HG02642 (cell line): ENCODE measurements around the gene UNC13A.
"Not testable (repeated sequence)": the region's sequence is repeated elsewhere in the genome, so short reads cannot be mapped to it uniquely, and the experiment has no call there.

Source experiments
- ATAC-seq: cut with Tn5 transposase; IDR thresholded peaks from one replicate; pipeline ENCODE4 v1.9.1; 2021; ENCODE audit warnings: mild to moderate bottlenecking; ENCODE audit not compliant: unreplicated experiment, poor library complexity

UNC13A gene

DNA sequence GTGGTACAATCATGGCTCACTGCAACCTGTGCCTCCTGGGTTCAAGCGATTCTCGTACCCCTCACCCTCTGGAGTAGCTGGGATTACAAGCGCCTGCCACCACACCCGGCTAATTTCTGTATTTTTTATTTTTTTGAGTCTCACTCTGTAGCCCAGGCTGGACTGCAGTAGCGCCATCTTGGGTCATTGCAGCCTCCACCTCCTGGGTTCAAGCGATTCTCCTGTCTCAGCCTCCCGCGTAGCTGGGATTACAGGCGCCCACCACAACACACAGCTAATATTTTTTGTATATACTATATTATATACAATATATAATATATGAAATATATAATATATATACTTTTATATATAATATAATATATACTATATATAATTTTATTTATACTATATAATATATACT, 80.2 kb downstream of the UNC13A start:
- ATAC-seq = no peak

DNA sequence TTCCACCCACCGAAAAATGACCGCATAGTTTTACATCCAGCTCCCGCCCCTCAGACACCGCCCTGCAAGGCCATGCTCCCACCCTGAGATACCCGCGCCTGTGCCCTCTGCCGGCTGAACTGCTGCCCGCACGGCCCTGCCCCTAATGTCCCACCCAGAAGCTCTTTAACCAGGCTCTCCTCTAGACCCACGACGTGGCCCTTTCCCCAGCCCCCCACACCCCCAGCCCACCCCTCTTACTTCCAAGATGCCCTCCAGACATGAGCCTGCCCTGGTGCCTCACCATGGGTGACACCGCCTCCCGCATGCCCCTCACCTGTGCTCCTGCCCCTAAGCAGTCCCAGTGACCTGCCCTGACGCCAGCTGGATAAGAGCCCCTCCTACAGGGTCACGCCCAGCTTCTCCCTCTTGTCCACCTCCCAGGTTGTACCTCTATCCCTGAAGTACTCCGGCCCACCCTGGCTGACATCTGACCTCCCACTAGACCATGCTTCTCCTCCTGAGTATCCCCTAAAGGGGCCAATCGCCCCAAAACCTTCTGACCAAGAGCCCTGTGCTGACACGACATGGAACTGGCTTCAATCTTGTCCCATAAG, 81.5 kb downstream of the UNC13A start:
- no peak for ATAC-seq

DNA sequence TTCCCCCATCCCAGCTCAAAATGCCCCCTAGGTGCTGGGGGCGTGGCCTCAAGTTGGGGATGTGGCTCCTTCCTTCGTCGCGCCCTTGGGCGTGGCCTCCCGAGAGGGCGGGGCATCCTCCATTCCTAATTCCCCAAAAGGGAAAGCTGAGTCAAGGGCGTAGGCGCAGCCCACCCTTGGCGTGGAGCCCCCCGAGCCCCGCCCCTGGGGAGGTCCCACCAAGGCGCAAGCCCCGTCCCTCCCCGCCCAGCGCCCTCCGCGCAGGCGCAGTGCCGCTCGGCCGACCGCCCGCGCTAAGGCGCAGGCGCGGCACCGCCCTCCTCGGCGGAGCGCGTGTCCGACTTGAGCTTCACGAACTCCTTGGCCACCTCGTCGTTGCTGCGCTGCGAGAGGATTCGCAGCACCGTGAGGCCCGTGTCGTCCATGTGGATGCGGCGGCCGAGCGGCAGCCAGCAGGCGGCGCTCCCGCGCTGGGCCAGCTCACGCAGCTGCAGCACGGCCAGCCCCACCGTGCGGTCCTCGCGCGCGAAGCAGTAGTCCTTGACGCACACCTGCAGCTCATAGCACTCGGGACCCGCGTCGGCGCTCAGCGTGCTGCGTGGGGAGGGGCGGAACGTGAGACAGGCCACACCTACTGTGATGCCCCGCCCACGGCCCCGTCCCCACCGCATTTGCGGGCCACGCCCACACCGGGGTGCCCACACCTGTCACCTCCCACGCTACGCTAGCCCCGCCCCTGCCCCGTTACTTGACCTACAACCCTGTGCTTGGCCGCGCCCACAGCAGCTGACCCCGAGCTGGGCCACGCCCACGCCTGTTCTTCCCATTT, 82.2 kb downstream of the UNC13A start:
- ATAC-seq = peak; percentile 66

DNA sequence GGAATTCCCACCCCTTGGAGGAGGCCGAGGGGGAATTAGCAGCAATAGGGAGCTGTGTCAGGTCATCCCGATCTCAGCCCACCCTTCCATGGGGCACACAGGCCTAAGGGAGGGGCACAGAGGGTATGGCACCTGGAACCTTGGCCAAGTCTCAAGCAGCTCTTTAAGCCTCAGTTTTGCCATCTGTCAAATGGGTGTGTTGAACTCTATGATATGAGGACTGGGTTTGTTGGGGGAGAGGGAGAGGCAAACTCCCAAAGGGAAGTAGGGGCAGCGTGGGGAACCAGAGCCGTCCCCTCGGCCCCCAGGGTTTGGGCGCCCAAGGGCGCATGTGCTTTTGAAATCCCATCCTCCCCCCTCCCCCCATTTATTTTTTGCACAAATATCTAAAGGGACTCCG, 83.0 kb downstream of the UNC13A start:
- no peak for ATAC-seq

DNA sequence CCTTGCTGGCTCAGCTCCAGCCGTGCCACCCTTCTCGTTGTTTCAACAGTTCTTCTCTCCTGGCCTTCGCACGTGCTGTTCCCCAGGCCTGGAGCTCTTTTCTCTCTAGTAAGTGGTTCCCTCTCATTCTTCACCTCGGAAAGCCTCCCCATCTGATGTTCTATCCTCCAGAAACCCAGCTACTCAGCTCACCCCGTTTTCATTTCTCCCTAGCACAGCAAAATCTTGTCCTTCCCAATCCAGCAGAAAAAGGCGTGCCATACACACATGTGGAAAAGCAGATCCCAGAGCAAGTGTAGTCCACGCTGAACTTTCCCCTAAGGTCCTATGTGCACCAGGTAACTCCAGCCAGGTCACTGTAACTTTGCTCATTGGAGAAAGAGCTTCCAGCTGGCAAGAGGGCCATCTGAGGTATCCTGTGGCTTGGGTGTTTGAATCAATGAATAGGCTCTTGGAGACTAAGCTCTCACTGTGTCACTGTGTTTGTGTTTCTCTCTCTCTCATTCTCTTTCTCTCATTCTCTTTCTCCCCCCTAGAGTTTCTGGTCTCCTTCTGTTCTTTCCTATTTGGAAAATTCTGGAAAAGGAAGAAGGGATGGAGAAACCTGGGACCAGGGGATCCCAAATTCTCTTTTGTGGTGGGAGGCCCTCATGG, 83.7 kb downstream of the UNC13A start:
- ATAC-seq = no peak

DNA sequence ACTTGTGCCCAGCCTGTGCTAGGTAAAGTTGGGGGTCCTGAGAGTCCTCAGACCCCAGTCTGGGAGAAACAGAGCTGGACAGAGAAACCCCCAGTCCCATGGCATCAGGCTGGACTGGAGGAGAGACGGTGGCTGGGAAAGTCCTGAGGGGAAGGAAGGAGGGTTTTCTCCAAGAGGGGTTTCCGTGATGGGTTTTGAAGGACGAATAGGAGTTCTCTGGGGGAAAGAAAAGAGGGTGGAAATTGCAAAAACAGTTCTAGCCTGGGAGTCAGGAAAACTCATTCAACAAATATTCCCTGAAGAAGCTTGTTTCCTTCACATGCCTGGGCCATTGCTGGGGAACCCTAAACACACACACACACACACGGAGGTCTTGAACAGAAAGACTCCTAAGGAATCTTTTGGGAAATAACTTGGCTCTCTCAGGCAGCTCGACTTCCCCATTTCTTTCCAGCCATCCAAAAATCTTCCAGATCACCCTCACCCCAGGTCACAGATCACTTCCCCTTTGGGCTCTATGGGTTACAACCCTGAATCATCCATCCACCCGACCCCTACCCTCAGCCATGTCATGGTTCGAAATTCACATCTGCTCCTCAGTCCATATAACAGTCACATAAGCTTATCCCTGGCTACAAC, 85.2 kb downstream of the UNC13A start:
- no peak for ATAC-seq

DNA sequence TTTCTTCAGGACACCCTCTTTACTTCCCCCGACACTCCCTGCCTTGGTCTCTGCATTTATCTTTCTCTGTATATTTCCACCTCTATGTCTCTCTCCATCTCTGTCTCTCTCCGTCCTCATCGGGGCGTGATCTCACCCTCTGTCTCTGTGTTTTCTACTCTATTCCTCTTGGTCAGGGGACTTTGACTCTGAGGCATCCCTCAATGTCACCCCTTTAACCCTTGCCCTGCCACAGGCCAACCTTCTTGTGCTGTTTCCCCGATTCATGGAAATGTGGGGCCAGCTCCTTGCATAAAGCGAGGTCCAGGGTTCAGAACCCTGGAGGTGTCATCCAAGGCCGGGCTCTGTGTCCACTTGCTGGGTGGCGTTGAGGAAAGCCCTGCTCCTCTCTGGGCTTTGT, 85.9 kb downstream of the UNC13A start:
- ATAC-seq = no peak

DNA sequence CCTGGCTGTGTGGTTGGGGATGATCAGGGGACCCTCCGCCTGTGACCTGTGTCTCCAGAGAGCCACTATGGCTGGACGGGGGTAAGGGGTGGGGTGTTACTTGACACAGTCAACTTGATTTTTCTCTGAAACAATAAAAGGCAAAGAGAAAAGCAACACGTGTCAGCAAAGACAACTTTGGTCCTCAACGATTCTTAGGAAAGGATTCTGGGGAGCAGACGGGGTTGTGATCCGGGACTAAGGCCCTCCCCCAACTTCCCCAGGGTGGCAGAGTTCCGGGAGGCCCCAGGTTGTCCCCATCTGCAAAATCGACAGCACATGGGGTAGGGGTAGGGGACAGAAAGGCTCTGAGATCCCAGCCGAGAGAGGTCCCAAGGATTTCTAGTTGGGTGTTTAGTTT, 86.5 kb downstream of the UNC13A start:
- no peak for ATAC-seq

DNA sequence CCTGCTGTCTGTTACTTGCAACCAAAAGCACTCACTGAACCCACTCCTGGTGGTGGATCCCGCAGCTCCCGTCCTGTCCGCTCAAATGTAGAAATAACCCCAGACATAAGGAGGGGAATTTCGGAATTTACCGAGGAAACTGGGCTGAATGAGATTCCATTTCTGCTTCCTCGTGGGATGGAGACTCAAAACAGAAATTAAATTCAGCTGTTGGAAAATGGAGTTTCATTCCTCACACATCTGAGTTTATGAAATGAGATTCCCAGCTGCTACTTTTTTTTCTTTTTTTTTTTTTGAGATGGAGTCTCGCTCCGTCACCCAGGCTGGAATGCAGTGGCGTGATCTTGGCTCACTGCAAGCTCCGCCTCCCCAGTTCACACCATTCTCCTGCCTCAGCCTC, 88.4 kb downstream of the UNC13A start:
- no peak for ATAC-seq

DNA sequence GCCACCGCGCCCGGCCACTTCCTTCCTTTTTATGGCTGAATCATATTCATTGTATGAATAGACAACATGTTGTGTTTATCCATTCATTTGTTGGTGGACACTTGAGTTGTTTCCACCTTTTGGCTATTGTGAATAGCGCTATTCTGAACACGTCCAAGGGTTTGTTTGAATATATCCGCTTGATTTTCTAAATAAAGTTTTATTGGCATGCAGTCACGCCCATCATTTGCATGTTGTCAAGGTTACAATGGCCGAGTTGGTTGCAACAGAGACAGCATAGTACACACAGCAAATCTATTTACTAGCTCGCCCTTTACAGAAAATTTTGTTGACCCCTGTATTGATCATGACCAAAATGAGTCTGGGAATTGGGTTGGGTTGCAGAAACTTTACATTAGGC, 89.2 kb downstream of the UNC13A start:
- no peak for ATAC-seq

DNA sequence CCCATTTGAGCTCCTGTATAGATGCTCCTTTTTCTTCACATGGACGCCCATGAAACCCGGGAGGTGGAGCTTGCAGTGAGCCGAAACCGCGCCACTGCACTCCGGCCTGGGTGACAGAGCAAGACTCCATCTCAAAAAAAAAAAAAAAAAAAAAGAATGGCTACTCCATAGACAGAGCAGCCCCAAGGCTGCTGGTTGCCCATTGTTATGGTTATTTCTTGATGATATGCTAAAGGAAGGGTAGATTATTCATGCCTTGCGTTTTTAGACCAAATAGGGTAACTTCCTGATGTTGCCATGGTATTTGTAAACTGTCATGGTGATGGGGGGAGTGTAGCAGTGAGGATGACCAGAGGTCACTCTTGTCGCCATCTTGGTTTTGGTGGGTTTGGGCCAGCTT, 90.1 kb downstream of the UNC13A start:
- ATAC-seq = not testable (repeated sequence)

DNA sequence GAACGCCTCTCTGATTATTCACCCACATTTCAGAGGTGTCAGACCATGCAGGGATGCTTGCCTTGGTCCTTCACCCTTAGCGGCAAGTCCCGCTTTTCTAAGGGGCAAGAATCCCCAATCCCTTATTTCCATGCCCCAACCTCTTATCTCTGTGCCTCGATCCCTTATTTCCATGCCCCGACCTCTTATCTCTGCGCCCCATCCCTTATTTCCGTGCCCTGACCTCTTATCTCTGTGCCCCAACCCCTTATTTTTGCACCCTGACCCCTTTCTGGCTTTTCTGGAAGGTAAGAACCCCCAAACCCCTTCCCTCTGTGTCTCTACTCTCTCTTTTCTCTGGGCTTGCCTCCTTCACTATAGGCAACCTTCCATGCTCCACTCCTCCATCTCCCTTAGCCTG, 93.9 kb downstream of the UNC13A start:
- ATAC-seq = not testable (repeated sequence)

DNA sequence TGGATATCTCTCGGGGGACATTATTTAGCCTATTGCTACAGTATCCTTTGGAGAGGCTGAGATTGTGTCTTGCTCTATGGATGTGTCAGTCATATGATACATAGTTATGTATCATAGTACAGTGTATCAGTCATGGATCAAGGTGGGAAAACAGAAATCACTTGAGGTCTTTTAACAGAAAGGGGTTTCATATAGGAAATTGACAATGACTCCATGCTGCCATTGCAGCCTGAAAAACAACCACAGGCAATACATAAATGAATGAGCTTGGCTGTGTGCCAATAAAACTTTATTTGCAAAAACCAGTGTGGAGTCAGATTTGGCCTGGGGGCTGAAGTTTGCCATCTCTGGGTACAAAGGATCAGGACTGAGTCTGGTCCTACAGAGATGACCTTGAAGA, 97.3 kb downstream of the UNC13A start:
- ATAC-seq = no peak

DNA sequence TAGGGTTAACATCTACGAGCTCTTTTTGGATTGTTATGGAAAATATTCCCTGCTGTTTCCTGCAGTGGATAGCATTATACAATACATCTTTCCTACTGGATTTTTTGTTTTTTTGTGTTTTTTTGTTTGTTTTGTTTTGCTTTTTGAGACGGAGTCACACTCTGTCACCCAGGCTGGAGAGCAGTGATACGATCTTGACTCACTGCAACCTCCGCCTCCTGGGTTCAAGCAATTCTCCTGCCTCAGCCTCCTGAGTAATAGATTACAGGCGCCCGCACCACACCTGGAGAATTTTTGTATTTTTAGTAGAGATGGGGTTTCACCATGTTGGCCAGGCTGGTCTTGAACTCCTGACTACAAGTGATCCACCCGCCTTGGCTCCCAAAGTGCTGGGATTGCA, 102.8 kb downstream of the UNC13A start:
- not testable (repeated sequence) for ATAC-seq

DNA sequence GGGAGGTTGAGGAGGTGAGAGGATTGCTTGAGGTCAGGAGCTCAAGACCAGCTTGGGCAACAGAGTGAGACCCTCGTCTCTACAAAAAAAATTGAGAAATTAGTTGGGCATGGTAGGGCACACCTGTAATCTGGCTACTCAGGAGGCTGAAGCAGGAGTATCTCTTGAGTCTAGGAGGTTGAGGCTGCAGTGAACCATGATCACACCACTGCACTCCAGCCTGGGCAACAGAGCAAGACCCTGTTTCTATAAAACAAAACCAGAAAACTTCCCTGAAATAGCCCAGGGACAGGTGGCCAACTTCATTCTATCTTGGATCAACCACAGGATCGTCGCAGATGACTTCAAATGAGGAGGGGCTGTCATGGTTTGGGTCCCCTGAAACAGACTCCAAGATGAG, 104.0 kb downstream of the UNC13A start:
- no peak for ATAC-seq

DNA sequence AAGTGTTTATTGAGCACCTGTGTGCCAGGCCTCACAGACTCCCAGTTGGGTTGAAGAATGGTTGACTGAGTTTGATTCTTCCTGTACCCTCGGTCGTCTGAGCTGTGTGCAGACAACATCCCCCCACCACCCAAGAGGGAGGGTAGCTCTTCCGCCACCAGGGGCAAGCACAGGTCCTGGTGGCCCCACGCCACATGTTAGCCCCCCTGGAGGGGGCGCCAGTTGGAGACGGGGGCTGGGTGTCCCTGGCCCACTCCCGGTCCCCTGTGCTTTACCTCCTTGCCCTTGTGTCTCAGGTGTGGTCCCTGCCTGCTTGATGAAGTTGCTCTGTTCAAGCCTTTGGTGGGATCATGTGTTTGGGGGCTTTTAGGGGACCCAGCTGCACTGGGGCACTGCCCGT, 105.5 kb downstream of the UNC13A start:
- no peak for ATAC-seq

DNA sequence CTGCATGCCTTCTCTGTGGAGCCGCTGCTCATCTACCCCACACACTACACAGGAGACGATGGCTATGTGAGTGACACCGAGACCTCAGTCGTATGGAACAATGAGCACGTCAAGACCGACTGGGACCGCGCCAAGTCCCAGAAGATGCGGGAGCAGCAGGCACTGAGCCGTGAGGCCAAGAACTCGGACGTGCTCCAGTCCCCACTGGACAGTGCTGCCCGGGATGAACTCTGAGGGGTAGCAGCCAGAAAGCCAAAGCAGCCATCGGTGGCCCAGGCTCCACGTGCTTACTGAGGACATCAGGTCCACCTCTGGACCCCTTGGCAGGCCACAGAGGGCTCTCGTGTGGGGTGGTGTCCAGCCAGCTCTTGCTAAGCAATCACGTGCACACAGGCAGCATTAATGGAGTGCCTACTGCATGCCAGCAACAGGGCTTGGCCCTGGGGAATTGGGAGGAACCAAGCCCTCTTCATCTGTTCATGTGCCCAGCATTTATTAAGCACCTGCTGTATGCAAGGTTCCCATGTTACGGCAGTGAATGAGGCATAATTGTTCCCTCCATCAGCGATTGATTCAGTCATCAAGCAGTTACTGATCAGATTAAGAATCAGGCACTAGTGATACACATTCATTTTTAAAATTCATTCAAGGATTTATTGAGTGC, 106.8 kb downstream of the UNC13A start:
- no peak for ATAC-seq

DNA sequence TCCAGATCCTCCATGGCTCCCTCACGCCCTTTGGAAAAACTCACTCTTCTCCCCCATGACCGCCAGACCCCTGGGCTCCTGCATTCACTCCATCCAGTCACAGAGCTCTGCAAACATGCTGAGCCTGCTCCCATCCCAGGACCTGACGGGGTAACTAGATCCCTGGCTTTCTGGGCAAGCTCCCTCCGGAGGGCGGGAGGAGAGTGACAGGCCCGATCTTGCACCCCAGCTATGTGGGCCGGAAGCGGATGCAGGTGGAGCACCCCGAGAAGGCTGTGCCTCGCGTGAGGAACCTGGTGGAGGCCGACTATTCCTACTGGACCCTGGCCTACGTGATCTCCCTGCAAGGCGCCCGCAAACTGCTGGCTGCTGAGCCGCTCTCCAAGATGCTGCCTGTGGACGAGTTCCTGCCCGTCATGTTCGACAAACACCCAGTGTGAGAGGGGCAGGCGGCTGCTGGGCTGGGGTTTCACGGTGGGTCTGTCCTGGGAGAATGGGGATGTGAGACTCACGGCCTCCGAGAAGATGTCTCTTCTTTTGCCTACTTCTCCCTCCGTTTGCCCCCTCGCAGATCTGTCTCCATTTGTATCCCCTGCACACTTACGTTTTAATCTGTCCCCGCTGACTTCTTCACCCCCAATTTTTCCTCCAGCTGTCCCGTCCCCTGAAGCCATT, 107.5 kb downstream of the UNC13A start:
- ATAC-seq = no peak

DNA sequence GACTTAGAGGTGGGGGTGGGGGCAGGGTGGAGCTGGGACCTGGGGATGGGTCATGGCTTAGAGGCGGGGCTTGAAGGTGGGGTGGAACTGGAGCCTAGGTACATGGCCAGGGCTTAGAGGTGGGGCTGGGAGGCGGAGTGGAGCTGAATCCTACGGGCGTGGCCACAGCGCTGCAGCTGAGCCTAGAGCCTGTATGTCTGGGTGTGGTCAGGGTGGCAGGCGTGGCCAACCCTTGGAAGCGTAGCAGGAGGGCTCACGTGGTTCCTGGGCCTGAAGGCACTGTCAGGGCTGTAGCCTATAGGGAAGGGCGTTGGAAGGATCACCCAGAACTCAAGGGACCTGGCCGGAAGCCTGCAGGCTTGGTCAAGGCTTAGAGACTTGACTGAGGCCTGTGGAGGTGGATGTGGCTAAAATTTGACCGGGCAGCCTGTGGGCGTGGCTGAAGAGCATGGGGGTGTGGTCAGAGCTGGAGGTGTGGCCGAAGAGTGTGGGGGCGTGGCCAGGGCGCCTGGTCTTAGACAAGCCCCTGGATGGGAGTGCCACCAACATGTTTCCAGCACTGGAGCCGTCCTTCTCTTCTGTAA, 108.4 kb downstream of the UNC13A start:
- ATAC-seq = no peak
